Muscle of leg (tissue), 11 donors: Measurements from ENCODE around the gene SFI1. TPM values are rescaled to one million over a fixed set of nuclear protein-coding genes. Genes with fewer than 3 reads are reported as not detected.

ENCODE experiments used
- DNase-seq: peaks from one replicate; pipeline ENCODE4 v3.0.0; 2013
- H3K27ac ChIP-seq: one replicate; pipeline ENCODE4 v1.5.1; 2013; ENCODE audit warnings: mild to moderate bottlenecking, low read length, control low read depth
- H3K27me3 ChIP-seq: one replicate; pipeline ENCODE4 v1.6.1; 2013; ENCODE audit warnings: low read length; ENCODE audit not compliant: control insufficient read depth, insufficient read depth
- H3K36me3 ChIP-seq: one replicate; pipeline ENCODE4 v1.6.1; 2013; ENCODE audit warnings: low read length; ENCODE audit not compliant: control insufficient read depth, insufficient read depth
- H3K4me1 ChIP-seq: one replicate; pipeline ENCODE4 v1.6.1; 2013; ENCODE audit warnings: low read length; ENCODE audit not compliant: control insufficient read depth, insufficient read depth
- H3K4me3 ChIP-seq: one replicate; pipeline ENCODE4 v1.5.1; 2013; ENCODE audit warnings: low read length, control low read depth
- H3K9me3 ChIP-seq: replicated peaks from 2 replicates; pipeline ENCODE4 v1.6.1; 2013; ENCODE audit warnings: low read depth, low read length; ENCODE audit not compliant: control insufficient read depth
- WGBS: methylation state at CpG from one replicate; pipeline ENCODE4 v1.1.5; 2013; ENCODE audit warnings: missing lambda C conversion rate; ENCODE audit not compliant: insufficient coverage; 5-methylcytosine and 5-hydroxymethylcytosine counted together
- polyA plus RNA-seq, 8 donors: library from polyadenylated mRNA; unstranded; fragments of 120-200 nt; gene quantifications; one replicate each; pipeline versions ENCODE4 v1.2.1 to v1.2.3, GENCODE V29; 2013; ENCODE audit warnings: inconsistent platforms in 1 of 8, low replicate concordance in 1 of 8; ENCODE audit not compliant: insufficient read length in 8 of 8, insufficient read depth in 1 of 8
- total RNA-seq: library from RNA; stranded (reverse); fragments of 120-200 nt; gene quantifications from one replicate; pipeline ENCODE4 v1.2.4, GENCODE V29; 2013

SFI1 gene
- total and polyA plus RNA-seq, 9 donors: 6.3 to 20.1 (median 10.8) TPM

DNA sequence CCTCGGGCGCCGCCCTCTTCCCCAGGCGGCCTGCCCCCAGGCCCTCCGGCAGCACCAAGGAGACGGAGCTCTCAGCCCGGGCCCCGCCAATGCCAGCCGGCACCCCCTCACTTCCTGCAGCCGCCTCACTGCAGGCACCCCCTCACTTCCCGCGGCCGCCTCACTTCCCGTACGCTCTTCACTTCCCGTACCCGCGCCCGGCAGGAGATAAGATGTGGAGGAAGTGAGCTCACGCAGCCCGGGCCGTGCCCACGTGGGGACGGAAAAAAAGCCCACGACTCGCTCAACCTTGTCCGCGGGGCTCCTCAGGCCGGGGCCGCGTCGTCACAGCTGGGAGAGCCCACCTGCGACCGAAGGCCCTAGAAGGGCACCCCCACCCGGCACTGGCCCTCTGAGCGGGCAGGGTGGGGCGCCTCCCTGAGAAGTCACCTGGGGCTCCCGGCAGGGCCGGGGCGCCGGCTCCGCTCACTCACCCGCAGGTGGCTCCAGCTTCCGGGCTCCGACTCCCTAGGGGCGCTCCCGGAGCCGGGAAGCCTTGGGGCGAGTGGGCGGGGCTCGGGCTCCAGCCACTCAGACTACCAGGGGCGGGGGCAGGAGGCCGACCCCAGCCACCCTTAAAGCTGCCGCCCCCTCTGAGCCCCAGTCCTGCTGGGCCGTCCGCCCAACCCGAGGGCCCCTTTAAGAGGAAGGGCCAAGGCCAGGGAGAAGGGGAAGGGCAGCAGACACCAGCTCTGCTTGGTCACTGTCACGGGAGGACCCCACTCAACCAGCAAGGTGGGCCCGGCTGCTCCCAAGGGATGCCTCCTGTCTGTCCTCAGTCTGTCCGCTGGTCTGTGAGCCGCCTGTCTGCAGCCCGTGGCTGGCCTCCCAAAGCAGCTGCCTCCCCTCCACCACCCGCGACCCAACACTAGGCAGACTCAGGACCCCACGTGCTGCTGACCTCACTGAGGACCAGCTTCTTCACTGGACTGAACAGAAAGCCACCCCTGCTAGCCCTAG, 134.3 kb downstream of the SFI1 start:
- peaks cover 12% of the 10 kb centered on the region for H3K36me3 ChIP-seq
- H3K9me3 ChIP-seq: no peaks in the 10 kb centered on the region
- peak overlapping the region; percentile 65 for H3K4me3 ChIP-seq
- under 1% methylated on average over 54 of the region's 65 CpGs for WGBS
- no peaks in the 10 kb centered on the region for H3K27me3 ChIP-seq
- DNase-seq: peak; percentile 86
- peaks cover 41% of the 10 kb centered on the region for H3K4me1 ChIP-seq
- H3K27ac ChIP-seq: peak overlapping the region; percentile 91

DNA sequence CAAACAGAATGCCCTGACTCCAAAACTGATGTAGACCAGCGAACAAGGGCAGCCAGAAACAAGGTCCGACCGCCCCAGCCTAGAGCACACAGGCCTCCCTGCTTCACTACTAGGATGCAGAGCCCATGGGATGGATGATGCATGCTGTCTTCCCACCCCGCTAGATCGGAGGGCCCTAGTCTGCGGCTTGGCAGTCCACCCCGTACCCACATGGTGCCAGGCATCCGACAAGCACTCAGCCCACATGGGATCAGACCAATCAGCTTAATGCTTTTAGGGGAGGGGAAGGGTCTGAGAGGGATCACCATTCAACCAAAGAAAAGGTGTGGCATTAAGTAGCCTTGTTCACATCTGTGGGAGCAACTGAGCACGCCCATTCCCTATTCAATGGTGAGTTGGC, 135.1 kb downstream of the SFI1 start:
- no peaks in the 10 kb centered on the region for H3K9me3 ChIP-seq
- H3K36me3 ChIP-seq: peaks cover 12% of the 10 kb centered on the region
- peaks cover 32% of the 10 kb centered on the region for H3K4me1 ChIP-seq
- no peak for DNase-seq
- 76% methylated on average over 5 of the region's 9 CpGs for WGBS
- H3K27ac ChIP-seq: peak overlapping the region; percentile 91
- H3K27me3 ChIP-seq: no peaks in the 10 kb centered on the region
- no peak overlapping the region for H3K4me3 ChIP-seq

DNA sequence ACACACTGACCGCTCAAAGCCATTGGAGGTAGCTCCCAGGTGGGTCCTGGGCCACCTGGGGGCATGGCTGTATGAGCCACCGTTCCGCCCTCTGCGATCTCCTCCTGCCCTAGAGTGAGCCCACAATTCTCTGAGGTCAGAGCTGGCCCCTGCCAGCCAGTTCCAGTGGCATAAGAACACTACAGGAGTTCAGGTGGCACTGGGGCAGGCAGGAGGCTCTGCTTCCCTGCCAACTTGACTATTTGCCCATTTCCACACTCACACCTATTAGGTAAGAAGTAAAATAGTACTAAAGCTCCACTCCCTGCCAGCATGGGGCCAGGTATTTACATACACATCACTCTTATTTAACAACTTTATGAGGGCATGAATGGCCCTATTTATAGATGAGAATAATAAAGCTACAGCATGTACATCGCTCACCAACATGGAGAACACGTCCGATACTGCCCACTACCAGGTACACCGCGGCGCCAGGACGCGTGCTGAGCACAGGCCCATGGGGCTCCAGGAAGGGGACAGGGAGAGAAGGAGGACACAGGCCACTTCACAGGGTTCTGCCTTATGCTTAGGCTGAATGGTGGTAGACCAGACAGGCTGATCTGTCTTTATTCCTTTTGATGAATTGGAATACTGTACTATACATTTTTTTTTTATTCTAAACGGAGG, 139.4 kb downstream of the SFI1 start:
- Histone ChIP-seq H3K27me3 (no peaks in the 10 kb centered on the region), H3K36me3 (no peaks in the 10 kb centered on the region), H3K4me1 (peaks cover 8% of the 10 kb centered on the region), H3K9me3 (no peaks in the 10 kb centered on the region), H3K27ac (no peak overlapping the region), H3K4me3 (no peak overlapping the region)
- WGBS: 91% methylated on average over 10 of the region's 13 CpGs
- DNase-seq: no peak

DNA sequence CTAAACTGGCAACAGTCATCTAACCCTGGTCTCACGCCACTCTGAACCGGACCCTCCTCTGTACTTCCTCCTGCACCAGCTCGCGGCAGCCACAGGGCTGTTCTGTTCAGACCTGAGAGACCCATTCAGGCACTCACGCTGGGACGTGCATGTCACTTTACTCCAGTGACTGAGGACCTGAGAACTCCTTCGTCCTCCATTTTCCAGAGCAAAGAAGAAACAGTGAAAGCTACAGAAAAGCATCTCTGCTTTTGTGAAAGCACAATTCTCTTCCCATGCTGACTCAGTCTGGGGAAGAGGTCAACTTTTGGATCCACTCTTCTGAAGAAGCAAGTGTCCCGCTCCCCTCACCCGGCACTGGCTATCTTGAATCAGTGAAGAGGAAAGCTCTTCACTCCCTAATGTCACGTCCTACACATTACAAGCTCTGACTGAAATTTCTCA, 141.1 kb downstream of the SFI1 start:
- Histone ChIP-seq H3K4me3 (no peak overlapping the region), H3K36me3 (peaks cover 5% of the 10 kb centered on the region), H3K4me1 (no peaks in the 10 kb centered on the region), H3K27me3 (no peaks in the 10 kb centered on the region), H3K9me3 (no peaks in the 10 kb centered on the region), H3K27ac (no peak overlapping the region)
- 64% methylated on average over 8 of the region's 10 CpGs for WGBS
- DNase-seq: no peak

DNA sequence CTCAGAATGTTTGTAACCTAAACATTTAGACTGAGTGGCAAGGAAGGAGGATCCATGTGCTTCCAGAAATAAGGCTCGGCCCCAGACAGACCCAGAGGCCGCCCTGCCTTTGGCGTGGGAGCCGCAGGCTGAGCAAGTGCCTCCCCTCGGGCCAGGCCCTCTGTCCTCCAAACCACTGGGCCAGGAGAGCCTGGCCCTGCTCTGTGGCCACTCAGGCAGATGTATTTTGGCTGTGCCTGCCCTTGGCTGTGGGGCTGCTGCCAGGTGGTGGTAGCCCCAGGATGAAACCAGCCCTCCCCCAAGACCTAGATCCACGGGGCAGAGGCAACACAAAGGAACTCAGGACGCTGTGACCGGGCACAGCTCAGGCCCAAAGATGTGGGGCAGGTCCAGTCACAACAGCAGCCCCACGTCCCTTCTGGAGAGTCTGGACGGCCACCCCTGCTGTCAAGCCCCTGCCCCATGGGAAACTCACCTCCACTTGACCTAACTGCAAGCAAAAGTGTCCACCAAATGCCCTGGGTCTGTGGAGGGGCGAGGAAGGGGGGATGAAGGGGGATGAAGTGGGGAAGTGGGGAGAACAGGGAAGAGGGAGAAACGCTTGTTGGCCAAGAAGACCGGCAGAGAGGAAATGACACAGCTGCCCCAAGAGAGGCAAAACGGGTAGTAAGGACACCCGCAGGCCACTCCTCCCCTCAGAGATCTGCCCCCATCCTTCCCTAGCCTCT, 141.7 kb downstream of the SFI1 start:
- H3K9me3 ChIP-seq: no peaks in the 10 kb centered on the region
- no peaks in the 10 kb centered on the region for H3K4me1 ChIP-seq
- H3K27ac ChIP-seq: peak overlapping the region; percentile 42
- peak; percentile 55 for DNase-seq
- H3K4me3 ChIP-seq: no peak overlapping the region
- no peaks in the 10 kb centered on the region for H3K27me3 ChIP-seq
- 58% methylated on average over 11 of the region's 15 CpGs for WGBS
- H3K36me3 ChIP-seq: peaks cover 5% of the 10 kb centered on the region

DNA sequence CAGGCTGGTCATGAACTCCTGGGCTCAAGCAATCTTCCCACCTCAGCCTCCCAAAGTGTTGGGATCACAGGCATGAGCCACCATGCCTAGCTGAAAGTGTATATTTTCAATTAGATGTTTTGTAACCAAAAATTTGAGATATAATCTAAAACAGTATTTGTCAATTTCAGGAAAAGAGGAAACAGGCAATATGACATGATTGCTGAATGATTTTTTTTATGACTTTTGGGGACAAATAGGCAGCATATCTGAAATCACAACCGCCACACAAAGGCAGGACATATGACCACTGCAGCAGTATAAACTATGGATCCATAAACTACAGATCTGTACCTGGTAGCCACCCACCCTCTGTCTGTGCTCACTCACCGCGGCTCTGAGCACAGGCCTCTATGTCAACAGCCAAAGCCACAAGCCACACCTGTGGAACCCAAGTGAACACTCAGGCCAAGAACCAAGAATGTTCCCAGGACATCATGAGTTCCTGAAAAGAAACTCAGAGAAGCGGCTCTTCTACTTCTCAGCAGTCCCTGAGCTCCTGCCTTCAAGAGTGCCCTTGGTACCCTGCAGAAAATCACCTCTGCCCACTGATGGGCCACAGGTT, 143.2 kb downstream of the SFI1 start:
- Histone ChIP-seq H3K27ac (no peak overlapping the region), H3K36me3 (peaks cover 6% of the 10 kb centered on the region), H3K27me3 (no peaks in the 10 kb centered on the region), H3K4me1 (no peaks in the 10 kb centered on the region), H3K4me3 (no peak overlapping the region), H3K9me3 (no peaks in the 10 kb centered on the region)
- no peak for DNase-seq
- WGBS: 82% methylated on average over 2 of the region's 4 CpGs

DNA sequence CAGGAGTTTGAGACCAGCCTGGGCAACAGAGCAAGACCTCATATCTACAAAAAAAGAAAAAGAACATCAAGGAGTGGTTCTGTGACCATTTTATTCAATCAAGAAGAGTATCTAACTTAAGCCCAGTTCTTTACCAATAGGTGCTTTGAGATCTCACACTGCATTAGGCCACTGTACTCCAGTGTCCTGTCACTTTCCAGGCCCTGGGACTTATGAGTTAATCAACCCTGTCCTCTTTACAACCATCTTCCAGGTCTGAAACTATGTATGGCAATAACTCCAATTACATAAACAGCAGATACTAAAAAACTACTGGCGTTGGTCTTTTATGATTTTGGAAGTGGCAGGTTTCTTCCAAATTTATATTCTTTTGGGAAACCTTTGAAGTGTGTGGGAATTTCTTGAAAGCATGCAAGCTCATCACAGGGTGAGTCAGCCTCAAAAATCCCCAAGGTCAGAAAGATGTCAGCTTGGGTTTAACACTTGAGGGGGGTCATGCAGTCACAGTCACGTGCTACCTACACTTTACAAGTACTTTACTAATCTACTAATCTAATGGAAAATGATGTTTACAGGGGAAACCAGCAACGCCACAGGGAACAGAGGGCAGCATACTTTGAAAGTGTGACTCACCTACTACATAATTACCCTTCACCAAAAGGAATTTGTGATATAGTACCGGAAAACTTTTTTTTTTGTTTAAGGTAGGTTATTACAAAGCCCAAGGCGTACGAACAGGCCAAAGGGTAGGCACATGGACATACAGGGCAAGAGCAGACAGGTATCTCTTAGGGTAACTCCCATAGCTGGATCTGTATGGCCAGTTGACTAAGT, 150.1 kb downstream of the SFI1 start:
- H3K9me3 ChIP-seq: no peaks in the 10 kb centered on the region
- H3K4me3 ChIP-seq: no peak overlapping the region
- WGBS: 95% methylated on average over 3 of the region's 6 CpGs
- no peaks in the 10 kb centered on the region for H3K4me1 ChIP-seq
- DNase-seq: no peak
- H3K36me3 ChIP-seq: peaks cover 42% of the 10 kb centered on the region
- H3K27ac ChIP-seq: no peak overlapping the region
- H3K27me3 ChIP-seq: no peaks in the 10 kb centered on the region

DNA sequence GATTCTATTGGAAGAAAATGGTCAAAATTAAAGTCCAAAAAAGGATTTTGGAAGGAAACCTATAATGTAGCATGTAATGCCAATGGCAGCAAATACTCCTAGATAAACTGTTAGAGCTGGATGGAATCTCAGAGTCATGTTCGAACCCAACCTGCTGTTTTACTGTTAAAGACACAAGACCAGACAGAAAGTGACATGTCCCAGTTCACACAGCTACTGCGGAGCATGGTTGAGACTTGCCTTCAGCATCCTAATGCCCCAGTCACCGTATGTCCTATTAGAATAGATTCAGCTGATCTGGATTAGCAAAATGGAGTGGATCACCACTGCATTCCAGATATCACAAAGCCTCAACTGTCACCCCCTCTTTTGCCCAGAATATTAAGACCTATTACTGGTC, 150.7 kb downstream of the SFI1 start:
- Histone ChIP-seq H3K36me3 (peaks cover 39% of the 10 kb centered on the region), H3K9me3 (no peaks in the 10 kb centered on the region), H3K27me3 (no peaks in the 10 kb centered on the region), H3K27ac (no peak overlapping the region), H3K4me1 (no peaks in the 10 kb centered on the region), H3K4me3 (no peak overlapping the region)
- WGBS: 100% methylated on average over 2 of the region's 3 CpGs
- DNase-seq: no peak
